ENCODE data around the gene RPL15.
"Not testable (repeated sequence)": the region's sequence is repeated elsewhere in the genome, so short reads cannot be mapped to it uniquely, and the experiment has no call there.

Gene RPL15

DNA sequence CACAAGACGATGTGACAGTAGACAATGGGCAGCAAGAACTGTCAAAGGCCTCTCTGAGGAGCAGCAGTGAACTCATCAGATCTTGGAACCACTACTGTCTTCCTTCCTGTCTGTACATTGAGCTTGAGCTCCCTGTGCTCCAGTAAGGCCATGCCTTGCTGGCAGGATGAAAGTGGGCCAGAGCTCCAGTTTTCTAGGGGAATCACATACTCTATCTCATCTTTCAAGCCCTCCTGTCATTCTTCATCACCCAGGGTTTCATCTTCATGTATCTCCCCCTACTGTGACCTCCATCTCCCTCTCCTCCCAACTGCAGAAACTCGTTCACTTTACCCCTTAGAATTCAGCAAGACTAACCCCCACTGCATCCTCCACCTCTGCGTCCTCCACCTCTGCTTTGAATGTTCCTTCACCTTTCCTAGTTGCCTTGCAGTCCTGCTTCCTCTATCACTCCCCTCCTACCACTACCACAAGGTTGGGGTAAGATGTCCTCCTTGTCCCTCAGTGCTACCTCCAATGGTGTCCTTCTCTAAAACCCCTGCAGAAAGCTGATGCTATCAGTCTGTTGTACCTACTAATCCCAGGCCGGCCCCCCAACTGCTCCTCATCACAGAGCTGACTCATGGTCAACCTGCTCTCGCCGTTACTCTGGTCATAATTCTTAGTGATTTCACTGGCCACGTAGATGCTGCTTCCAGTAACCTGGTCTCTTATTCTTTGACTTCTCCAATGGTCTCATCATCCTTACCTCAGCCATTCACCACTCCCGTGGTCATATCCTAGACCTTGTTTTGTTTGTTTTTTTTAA is 22.5 kb upstream of the RPL15 start:
- DNase-seq, result no peak

DNA sequence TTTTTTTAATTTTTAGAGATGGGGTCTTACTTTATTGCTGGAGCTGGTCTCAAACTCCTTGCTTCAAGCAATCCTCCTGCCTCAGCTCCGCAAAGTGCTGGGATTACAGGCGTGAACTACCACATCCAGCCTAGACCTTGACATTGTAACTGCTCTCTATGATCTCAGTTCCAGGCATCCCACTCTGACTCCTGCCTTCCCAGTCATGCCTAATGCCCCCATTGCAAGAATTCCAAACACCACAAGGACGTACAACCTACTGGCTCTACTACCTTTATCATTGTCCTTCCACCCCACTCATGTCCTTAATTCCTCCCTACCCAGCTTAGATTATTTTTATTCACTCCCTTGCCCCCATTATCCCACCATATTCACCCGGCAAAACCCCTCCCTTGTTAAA is 21.8 kb upstream of the RPL15 start:
- DNase-seq, result no peak

DNA sequence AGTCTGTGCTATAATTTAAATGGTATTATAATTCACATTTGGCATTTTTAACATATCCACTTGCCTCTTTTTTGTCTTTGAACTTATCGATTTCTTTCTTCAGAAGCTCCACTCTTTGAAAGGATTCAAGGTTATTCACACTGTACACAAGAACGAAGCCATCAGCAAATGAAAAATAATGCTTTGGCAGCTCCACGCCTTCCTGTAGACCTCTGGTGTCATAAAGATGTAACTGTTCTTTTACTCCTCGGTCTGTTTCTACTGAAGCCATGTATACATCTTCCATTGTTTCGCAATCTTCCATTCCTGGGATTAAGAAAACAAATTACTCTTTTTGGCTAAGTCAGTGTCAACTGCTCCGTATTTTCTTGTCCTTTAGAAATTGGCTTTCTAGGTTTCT is 16.2 kb upstream of the RPL15 start:
- no peak for DNase-seq

DNA sequence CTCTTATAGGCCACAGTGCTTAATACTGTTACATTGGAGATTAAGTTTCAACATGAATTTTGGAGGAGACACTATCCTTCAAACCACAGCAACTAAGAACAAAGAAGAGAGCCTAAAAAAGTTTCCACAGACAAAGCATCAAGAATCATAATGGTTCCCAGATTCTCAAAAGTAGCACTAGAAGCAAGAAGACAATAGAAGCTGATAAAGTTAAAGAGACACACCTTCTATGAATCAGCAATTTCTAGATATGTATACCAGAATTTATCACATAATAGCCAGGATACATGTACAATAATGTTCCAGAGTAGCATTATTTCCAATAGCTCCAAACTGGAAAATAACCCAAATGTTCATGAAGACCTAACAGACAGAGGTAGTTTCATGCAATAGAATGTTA is 12.4 kb upstream of the RPL15 start:
- DNase-seq, result no peak

DNA sequence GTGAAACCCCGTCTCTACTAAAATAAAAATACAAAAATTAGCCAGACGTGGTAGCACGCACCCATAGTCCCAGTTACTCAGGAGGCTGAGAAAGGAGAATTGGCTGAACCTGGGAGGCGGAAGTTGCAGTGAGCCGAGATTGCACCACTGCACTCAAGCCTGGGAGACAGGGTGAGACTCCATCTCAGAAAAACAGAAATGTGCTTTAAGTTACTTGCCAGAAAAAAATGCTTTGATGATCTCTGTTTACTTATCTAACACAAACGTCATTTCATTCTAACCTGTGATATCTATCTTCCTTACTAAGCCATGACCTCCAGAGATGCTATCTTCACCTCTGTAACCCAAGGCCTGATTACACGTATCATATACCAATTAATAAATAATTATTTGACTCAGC is 7.6 kb upstream of the RPL15 start:
- no peak for DNase-seq

DNA sequence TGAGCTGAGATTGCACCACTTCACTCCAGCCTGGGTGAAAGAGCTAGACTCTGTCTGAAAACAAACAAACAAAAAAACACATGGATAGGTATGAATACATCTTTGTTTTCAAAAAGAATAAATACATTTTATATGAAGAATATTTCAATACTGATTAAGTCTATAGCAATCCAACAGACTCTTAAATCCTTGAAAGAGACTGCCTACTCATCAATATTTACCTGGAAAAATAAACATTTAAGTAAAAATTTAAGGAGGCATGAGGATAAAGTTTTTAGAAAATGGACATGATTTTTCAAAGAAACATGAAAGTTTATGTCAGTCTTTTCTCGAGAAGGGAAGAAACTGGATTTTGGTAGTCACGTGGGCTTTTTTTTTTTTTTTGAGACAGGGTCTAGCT is 5.5 kb upstream of the RPL15 start:
- DNase-seq, result no peak

DNA sequence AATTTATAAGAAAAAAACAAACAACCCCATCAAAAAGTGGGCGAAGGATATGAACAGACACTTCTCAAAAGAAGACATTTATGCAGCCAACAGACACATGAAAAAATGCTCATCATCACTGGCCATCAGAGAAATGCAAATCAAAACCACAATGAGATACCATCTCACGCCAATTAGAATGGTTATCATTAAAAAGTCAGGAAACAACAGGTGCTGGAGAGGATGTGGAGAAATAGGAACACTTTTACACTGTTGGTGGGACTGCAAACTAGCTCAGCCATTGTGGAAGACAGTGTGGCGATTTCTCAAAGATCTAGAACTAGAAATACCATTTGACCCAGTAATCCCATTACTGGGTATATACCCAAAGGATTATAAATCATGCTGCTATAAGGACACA is 4.6 kb upstream of the RPL15 start:
- DNase-seq, result not testable (repeated sequence)

DNA sequence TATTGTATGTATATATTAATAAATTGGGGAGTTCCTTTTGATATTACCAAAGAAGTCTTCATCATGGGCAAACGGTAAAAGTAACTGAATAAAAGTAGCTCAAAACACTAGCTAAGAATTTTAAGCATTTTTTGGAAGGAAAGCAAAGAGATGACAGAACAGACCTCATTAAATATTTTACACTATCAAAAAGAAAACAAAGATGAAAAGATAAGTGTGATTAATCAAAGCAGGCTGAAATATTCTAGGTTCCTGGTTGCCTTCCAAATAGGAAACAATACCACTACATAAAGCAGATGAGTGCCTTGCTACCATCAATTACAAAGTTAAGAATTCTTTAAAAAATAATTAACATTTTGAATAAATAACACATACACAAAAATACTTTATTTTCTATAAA is 3.8 kb upstream of the RPL15 start:
- no peak for DNase-seq

DNA sequence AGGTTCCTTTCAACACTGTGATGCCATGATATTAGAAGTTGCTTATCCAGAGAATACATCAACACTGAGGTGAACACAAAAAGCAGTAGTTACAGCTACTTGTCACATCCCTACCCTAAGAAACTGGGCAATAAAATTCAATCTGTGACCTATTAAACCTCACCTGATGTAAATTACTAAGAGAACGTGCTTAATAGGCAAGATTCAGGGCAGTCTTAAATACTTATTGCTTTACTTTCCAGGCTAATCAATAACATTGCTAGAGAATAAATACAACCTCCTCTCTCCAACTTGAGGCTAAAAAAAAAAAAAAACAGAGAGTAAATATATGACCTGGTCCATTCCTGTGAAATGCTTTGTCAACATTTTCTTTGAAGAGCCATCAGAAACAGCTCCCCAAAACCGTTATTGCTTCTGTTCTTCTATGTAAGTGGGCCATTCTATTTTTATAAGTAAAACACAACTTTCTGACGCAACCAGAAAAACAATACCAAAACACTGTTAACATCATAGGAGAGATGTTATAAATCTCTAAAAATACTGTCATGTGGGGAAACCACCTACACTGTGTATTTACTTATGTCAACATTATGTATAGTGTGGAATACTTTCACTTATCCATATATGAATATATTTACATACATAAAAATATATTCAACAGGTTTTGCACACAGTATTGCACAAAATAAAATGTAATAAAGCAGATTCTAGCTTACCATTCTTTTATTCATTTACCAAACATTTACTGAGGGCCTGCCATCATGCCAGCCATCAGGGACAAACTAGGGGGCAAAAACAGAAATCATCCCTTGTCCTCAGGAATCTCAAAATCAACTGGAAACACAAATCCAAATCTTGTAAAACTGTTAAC is 2.8 kb upstream of the RPL15 start:
- no peak for DNase-seq

DNA sequence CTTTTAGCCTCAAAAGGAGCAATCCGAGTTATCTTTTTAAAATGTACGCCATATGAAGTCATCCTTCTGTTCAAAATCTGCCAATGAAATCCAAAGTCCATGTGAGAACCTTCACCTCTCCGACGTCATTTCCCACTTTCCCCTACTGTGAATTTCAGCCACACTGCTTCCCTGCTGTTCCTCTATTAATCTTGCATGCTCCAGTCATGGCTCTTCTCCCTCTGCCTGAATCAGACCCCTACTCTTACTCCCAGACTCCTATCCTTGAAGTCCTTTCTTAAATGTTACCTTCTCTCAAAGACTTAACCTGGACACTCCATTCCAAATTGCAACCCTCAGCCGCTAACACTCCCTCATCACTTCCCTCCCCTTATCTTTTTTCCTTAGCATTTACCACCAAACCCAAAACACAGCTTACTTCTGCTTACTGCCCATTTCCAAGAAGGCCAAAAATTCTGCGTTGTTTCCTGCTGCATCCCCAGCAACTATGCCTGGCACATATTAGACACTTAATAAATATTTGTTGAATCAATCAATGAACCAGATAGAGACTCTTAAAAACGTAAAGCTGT is 1.3 kb upstream of the RPL15 start:
- no peak for DNase-seq

DNA sequence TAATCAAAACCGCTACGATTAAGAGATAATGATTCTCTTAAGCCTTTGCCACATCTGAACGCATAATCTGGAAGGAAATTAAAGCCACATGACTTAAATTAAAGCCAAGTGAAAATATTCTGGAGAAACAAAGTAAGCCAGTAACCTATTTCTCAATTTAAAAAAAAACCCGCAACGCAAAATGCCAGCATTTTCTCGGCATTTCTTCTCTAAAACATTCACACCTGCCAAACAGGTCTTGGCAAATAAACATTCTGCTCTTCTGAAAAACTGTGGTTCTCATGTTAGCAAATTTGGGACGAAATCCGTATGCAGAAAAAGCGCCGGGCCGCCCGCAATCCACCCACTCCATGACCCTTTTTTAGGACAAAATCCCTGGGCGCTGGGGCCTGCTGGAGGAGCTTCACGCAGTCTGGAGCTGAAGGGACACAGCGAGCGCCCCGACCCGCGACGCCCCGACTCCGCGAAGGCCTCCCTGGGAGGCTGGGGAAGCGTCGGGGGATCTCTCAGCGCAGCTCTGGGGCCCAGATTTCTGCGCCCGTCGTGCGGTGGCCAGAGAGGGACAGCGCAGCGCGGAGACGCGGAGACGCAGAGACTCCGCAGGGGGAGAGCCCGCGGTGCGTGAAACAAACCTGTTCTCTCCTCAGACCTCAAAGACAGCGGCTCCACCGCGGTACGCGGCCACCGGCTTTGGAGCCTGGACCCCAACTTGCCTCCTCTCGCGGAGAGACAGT is 613 bp upstream of the RPL15 start:
- DNase-seq, result peak in 1 of 4 experiments; percentile 63

DNA sequence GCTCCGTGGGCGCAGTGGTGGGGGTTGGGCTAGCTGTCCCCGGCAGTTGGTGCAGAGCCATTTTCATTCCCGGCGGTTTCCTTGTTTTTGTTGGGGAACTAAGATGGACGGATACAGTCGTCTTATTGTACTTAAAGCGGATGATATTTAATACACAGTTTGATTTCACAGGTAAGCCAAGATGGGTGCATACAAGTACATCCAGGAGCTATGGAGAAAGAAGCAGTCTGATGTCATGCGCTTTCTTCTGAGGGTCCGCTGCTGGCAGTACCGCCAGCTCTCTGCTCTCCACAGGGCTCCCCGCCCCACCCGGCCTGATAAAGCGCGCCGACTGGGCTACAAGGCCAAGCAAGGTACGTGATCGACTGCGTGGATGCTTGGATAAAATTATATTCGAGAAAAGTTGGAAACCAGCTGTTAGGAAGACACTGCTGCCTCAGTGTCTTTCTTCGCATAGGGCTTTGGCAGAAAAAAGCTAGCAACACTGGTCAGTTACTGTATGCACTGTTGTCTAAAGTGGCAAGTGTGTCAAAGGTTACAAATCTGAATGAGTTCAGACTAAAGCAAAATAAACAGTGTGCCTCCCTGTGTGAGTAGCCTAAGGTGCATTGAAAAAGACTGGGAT is 859 bp downstream of the RPL15 start:
- not testable (repeated sequence) for DNase-seq

DNA sequence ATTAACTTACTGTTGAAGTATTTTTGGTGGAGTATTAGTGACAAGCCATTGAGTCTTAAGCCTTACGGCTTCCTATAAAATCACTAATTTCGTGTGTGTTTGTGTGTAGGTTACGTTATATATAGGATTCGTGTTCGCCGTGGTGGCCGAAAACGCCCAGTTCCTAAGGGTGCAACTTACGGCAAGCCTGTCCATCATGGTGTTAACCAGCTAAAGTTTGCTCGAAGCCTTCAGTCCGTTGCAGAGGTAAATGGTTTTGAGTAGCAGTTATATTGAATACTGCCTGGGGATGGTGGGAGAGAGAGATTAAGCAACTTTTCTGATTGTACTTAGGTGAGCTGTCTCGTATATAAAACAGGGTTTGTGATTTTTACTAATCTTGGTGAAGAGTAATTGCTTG is 1.4 kb downstream of the RPL15 start:
- DNase-seq, result not testable (repeated sequence)

DNA sequence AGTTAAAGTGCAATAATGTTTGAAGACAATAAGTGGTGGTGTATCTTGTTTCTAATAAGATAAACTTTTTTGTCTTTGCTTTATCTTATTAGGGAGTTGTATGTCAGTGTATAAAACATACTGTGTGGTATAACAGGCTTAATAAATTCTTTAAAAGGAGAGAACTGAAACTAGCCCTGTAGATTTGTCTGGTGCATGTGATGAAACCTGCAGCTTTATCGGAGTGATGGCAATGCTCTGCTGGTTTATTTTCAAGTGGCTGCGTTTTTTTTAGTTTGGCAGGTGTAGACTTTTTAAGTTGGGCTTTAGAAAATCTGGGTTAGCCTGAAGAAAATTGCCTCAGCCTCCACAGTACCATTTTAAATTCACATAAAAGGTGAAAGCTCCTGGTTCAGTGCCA is 2.7 kb downstream of the RPL15 start:
- no peak for DNase-seq

DNA sequence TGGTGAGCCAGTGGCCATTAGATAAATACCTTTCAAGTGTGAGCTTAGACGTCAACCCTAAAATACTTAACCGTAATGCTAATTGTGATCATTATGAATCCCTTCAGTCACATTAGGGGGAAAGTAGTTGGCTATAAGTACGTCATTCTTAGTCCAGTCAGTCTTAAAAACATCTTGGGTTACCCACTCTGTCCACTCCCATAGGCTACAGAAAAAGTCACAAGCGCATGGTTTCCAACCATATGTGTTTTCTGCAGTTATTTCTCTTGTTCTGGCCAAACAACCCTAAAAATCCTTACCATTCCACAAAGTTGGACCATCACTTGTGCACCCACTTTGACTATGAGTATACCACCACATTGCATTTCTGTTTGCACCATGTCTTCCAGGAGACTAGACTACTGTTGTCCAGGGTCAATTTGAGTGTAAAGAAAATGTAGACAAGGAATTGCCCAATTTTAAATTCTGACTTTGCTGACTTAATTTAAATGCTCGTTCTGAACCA is 3.3 kb downstream of the RPL15 start:
- DNase-seq, result no peak

DNA sequence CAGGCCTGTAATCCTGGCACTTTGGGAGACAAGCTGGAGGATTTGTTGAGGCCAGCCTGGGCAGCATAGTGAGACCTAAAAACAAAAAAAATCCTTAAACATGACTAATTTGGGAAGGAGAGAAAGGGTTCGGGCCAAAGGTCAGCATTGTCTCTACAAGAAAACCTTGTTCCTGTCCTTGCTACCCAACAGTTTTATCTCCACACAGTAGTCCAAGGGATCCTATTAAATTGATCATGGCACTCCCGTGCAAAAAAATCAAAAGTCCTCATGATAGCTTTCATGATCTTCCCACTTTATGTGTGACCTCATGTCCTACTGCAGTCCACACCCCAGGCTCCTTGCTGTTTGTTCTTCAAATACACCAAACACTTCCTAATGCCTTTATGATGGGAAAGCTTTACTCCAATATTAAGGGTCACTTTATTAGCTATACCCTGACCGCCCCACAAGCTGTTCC is 4.2 kb downstream of the RPL15 start:
- no peak for DNase-seq

DNA sequence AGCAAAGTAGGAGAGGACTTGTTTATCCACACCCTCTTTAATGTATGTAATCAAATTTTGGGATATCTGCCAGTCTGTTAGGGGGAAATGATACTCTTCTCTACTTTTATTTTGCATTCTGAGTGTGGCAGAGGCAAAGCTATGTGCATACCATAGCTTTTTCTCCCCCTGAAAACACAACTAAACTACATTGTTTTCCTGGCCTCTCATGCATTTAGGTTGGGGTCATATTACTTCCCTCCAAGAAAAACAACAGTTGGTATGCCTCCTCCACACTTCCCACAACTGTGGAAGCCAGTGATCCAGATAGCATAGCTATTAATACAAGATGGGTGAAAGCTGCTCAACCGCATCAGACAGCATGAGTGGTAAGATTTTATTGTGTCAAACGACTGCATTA is 6.9 kb downstream of the RPL15 start:
- DNase-seq, result no peak

DNA sequence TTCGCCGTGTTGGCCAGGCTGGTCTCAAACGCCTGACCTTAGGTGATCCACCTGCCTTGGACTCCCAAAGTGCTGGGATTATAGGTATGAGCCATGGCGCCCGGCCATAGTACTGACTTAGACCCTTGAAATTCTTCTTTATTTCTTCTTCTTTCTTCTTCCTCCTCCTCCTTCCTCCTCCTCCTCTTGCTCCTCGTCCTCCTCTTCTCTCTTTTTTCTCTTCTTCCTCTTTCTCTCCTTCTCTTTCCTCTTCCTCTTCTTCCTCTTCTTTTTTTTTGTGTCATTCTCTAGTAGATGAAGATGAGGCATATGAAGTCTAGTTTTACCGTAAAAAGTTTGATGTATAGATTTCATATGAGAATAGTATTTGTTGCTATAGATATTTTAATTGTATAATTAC is 9.3 kb downstream of the RPL15 start:
- no peak for DNase-seq

DNA sequence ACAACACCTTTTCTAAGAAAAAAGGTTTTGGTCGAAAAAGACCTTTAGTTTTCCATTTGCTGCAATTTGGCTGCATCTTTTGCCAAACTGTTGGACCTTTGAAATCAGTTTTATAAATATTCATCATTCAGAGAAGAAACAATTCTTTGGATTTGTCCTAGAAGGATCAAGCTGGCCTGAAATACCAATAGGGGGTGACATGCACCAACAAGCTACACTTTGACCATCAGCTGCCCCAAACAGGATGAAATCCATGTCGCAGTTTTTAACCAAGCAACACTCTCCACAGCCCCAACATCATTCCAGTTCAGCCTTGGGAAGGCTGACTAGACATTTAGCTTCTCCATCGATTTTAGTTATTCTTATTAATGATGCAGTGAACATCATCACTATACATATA is 9.8 kb downstream of the RPL15 start:
- no peak for DNase-seq

DNA sequence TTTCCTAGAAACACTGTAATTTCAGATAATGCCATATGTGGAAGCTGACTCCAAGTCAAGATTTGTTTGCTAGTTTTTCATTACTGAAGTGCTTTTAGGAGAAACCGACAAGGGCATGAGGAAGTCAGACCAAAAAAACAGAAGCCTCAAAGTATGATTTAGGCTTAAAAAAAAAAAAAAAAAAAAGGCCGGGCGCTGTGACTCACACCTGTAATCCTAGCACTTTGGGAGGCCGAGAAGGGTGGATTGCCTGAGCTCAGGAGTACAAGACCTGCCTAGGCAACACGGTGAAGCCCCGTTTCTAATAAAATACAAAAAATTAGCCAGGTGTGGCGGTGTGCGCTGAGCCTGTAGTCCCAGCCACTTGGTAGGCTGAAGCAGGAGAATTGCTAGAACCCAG is 11.6 kb downstream of the RPL15 start:
- DNase-seq, result no peak

DNA sequence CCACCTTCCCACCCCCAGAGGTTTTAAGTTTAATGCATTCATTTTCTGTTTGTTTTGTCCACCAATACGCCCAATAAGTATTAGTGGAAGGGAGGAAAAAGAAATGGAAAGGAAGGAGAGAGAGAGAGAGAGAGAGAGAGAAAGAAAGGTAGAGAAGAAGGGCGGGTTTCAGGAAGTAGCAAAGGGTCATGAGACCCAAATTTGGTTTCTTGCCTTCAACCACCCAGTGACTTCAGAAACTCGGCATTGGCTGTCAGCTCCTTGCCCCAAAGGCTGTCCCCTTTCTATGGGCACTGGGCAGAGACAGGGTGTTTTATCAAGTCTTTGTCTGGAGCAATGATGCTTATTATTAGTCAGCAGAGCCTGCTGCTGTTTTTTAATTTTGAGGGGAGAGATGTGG is 14.7 kb downstream of the RPL15 start:
- DNase-seq, result no peak

DNA sequence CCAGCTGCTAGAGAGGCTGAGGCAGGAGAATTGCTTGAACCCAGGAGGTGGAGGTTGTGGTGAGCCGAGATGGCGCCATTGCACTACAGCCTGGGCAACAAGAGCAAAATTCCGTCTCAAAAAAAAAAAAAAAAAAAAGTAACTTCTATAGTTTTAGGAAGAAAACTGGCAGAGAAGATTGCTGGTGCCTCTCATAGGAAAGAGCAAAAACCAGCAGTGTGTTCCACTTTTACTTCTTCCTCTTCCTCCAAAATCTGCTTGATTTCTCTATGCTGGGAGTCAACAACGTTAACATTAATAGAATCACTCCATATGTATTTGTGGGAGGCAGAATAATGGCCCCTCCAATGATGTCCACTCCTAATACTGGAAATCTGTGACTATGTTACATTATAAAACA is 15.6 kb downstream of the RPL15 start:
- DNase-seq, result no peak

Data from activated naive CD4-positive, alpha-beta T cell (primary cell).